Measurements from ENCODE around the gene EEIG2. TPM values are rescaled to one million over a fixed set of nuclear protein-coding genes. Genes with fewer than 3 reads are reported as not detected.

The EEIG2 gene
- total and polyA plus RNA-seq, 9 of the 15 experiments (the other 6 are each of a cell fraction or from before 2014, with no cell fraction given) = 6.1 to 26.9 (median 15.2) TPM

DNA sequence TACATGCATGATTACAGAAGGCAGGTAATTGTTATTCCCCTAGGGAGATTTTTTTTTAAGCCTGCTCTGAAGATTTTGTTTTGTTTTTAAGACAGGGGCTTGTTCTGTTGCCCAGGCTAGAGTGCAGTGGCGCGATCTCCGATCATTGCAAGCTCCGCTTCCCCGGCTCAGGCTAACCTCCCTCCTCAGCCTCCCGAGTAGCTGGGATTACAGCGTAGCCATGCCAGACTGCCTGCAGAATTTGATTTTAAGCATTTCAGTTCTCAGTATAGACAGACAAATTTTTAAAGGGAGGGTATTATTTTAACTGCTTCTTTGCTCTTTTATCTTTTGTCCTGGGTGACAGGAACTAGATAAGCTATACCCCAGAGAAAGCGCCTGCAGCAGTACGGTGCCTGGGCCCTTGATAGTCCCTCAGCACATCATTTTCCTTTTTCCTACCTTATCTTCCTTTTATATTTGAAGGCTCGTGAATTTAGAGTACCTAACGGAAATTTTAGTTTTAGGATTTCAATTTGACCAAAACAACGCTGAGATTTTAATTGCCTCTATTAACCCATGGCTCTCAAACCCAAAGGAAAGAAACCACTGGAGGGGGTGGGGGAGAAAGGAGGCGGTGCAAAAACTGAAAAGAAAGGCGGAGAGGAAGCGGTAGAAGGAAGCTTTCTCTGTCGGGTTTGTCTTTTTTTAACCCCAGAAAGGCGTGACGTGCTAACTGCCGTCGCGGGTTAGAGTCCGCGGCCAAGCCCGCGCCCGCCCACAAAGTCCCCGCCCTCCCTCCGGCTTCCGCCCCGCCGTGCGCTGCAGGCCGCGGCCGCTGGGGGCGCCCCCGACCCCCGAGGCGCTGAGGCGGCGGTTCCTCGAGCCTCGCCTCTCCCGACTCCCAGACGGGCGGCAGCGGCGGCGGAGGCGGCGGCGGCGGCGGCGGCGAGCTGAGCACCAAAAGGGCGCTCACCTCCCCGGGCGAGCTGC is at the start of gene EEIG2 (continued):
- TF ChIP-seq KLF16 (IDR thresholded peaks at IDR 0.05) (peak; percentile 40; the same call in 1 of the 2 replicates), BRD9 (IDR thresholded peaks at IDR 0.05; ENCODE audit: low read depth, partially characterized antibody) (peak; percentile 86), U2AF2 (optimal IDR thresholded peaks at IDR 0.05; ENCODE audit: low read depth, low read length) (no peak), ATF7 (IDR thresholded peaks at IDR 0.05) (peak; percentile 70; the same call in 1 of the 2 replicates), NBN (IDR thresholded peaks at IDR 0.05; ENCODE audit: low read depth) (peak; percentile 84), SMARCE1 (IDR thresholded peaks at IDR 0.05) (peak; percentile 74)
- TF ChIP-seq, protein P1, sequence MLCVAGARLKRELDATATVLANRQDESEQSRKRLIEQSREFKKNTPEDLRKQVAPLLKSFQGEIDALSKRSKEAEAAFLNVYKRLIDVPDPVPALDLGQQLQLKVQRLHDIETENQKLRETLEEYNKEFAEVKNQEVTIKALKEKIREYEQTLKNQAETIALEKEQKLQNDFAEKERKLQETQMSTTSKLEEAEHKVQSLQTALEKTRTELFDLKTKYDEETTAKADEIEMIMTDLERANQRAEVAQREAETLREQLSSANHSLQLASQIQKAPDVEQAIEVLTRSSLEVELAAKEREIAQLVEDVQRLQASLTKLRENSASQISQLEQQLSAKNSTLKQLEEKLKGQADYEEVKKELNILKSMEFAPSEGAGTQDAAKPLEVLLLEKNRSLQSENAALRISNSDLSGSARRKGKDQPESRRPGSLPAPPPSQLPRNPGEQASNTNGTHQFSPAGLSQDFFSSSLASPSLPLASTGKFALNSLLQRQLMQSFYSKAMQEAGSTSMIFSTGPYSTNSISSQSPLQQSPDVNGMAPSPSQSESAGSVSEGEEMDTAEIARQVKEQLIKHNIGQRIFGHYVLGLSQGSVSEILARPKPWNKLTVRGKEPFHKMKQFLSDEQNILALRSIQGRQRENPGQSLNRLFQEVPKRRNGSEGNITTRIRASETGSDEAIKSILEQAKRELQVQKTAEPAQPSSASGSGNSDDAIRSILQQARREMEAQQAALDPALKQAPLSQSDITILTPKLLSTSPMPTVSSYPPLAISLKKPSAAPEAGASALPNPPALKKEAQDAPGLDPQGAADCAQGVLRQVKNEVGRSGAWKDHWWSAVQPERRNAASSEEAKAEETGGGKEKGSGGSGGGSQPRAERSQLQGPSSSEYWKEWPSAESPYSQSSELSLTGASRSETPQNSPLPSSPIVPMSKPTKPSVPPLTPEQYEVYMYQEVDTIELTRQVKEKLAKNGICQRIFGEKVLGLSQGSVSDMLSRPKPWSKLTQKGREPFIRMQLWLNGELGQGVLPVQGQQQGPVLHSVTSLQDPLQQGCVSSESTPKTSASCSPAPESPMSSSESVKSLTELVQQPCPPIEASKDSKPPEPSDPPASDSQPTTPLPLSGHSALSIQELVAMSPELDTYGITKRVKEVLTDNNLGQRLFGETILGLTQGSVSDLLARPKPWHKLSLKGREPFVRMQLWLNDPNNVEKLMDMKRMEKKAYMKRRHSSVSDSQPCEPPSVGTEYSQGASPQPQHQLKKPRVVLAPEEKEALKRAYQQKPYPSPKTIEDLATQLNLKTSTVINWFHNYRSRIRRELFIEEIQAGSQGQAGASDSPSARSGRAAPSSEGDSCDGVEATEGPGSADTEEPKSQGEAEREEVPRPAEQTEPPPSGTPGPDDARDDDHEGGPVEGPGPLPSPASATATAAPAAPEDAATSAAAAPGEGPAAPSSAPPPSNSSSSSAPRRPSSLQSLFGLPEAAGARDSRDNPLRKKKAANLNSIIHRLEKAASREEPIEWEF (CRISPR knock-in tag; IDR thresholded peaks at IDR 0.05) = peak; percentile 45; the same call in 1 of the 2 replicates
- TF ChIP-seq, protein P2, sequence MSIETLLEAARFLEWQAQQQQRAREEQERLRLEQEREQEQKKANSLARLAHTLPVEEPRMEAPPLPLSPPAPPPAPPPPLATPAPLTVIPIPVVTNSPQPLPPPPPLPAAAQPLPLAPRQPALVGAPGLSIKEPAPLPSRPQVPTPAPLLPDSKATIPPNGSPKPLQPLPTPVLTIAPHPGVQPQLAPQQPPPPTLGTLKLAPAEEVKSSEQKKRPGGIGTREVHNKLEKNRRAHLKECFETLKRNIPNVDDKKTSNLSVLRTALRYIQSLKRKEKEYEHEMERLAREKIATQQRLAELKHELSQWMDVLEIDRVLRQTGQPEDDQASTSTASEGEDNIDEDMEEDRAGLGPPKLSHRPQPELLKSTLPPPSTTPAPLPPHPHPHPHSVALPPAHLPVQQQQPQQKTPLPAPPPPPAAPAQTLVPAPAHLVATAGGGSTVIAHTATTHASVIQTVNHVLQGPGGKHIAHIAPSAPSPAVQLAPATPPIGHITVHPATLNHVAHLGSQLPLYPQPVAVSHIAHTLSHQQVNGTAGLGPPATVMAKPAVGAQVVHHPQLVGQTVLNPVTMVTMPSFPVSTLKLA (conservative IDR thresholded peaks at IDR 0.05) = 0 out of 4 replicates have a peak, but pooled peaks of 1 of the 2 experiments have one; percentile 10
- TF ChIP-seq, protein P3, sequence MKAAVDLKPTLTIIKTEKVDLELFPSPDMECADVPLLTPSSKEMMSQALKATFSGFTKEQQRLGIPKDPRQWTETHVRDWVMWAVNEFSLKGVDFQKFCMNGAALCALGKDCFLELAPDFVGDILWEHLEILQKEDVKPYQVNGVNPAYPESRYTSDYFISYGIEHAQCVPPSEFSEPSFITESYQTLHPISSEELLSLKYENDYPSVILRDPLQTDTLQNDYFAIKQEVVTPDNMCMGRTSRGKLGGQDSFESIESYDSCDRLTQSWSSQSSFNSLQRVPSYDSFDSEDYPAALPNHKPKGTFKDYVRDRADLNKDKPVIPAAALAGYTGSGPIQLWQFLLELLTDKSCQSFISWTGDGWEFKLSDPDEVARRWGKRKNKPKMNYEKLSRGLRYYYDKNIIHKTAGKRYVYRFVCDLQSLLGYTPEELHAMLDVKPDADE (conservative IDR thresholded peaks at IDR 0.05; ENCODE audit: control insufficient read depth, low read depth, low read length) = peak; percentile 80

All from K562 (cell line).